OCI-LY3 (cell line): ENCODE data around the gene ZNF774.

Source experiments
- CTCF ChIP-seq: fragments of 200-600, 300-600 bp; sonication (generic); IDR thresholded peaks from 2 replicates; pipeline ENCODE4 v1.5.1; 2014; ENCODE audit warnings: antibody characterized with exemption, low read length, low read depth
- EZH2phosphoT487 ChIP-seq: fragments of 200-600 bp; shearing (Covaris generic); IDR thresholded peaks from 2 replicates; pipeline ENCODE4 v1.6.1; 2018; ENCODE audit warnings: antibody characterized with exemption, mixed run types, low read depth

GRCh38 chr15:90408657-90409056, 56.6 kb downstream of the ZNF774 start:
- no peak for TF ChIP-seq CTCF
- no peak for TF ChIP-seq EZH2phosphoT487
